ENCODE data around the gene MECR.

DNA sequence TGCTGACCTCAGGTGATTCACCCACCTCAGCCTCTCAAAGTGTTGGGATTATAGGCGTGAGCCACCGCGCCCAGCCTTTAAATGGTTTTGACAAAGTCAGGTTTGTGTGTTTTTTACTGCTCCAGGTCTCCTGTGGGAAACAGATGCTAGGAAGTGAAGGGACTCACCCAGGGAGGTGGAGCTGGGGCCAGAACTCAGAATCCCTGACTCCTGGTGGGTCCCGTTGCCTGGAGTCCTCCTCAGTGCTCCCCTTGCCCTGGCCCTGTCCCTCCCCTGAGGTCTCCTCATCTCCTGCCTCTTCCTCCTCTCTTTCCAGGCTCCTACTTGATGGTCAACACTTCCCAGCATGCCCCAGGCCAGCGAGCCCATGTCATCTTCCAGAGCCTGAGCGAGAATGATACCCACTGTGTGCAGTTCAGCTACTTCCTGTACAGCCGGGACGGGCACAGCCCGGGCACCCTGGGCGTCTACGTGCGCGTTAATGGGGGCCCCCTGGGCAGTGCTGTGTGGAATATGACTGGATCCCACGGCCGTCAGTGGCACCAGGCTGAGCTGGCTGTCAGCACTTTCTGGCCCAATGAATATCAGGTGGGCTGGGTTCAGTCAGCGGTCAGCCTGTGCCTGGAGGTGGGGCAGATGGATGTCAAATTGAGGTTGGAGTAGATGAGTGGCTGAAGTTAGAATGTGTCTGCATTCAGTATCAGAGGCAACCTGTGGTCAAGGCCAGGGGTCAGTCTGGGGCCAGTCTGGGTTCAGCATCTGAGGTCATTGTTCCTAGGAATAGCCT, 27.6 kb upstream of the MECR start:
- TF ChIP-seq, protein P1, sequence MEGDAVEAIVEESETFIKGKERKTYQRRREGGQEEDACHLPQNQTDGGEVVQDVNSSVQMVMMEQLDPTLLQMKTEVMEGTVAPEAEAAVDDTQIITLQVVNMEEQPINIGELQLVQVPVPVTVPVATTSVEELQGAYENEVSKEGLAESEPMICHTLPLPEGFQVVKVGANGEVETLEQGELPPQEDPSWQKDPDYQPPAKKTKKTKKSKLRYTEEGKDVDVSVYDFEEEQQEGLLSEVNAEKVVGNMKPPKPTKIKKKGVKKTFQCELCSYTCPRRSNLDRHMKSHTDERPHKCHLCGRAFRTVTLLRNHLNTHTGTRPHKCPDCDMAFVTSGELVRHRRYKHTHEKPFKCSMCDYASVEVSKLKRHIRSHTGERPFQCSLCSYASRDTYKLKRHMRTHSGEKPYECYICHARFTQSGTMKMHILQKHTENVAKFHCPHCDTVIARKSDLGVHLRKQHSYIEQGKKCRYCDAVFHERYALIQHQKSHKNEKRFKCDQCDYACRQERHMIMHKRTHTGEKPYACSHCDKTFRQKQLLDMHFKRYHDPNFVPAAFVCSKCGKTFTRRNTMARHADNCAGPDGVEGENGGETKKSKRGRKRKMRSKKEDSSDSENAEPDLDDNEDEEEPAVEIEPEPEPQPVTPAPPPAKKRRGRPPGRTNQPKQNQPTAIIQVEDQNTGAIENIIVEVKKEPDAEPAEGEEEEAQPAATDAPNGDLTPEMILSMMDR (IDR thresholded peaks at IDR 0.05 in 2 of 3, conservative IDR thresholded peaks at IDR 0.05 in 1 of 3; ENCODE audit: control insufficient read depth in 2 of 3, extremely low read depth in 1 of 3, insufficient read depth in 1 of 3, low read depth in 3 of 3, low read length in 3 of 3) = no peak
- TF ChIP-seq POLR2A (IDR thresholded peaks at IDR 0.05; ENCODE audit: low read depth, low read length) = no peak
- TF ChIP-seq ESRRA (IDR thresholded peaks at IDR 0.05; ENCODE audit: low read length) = no peak
- TF ChIP-seq RBBP5 (conservative IDR thresholded peaks at IDR 0.05) = no peak
- no peak for TF ChIP-seq SMAD1 (IDR thresholded peaks at IDR 0.05; ENCODE audit: low read depth, partially characterized antibody)
- TF ChIP-seq TCF7 (IDR thresholded peaks at IDR 0.05; ENCODE audit: borderline replicate concordance) = no peak
- no peak for TF ChIP-seq MYC (IDR thresholded peaks at IDR 0.05; ENCODE audit: insufficient read depth, insufficient read length, insufficient replicate concordance, low read length, severe bottlenecking)
- TF ChIP-seq JUNB (IDR thresholded peaks at IDR 0.05) = no peak
- TF ChIP-seq MXI1 (IDR thresholded peaks at IDR 0.05; ENCODE audit: low read depth, low read length) = no peak
- TF ChIP-seq CREM (IDR thresholded peaks at IDR 0.05; ENCODE audit: low read depth) = no peak
- TF ChIP-seq POLR2AphosphoS2 (IDR thresholded peaks at IDR 0.05; ENCODE audit: low read depth, low read length) = no peak
- no peak for TF ChIP-seq ZNF274 (IDR thresholded peaks at IDR 0.05; ENCODE audit: insufficient read depth, insufficient read length)
